Measurements from ENCODE around the gene AKT1. TPM values are rescaled to one million over a fixed set of nuclear protein-coding genes. Genes with fewer than 3 reads are reported as not detected.
"Not testable (repeated sequence)": the region's sequence is repeated elsewhere in the genome, so short reads cannot be mapped to it uniquely, and the experiment has no call there.

The AKT1 gene
- total and polyA plus RNA-seq, 2 experiments from 2014 or later, result 19.2 to 78.7 TPM

- TF ChIP-seq ZNF462 (CRISPR knock-in tag; IDR thresholded peaks at IDR 0.05) (no peak), JUNB (IDR thresholded peaks at IDR 0.05; ENCODE audit: unreplicated experiment) (no peak), STAT1 (IDR thresholded peaks at IDR 0.05; ENCODE audit: unreplicated experiment) (no peak), REST (IDR thresholded peaks at IDR 0.05; ENCODE audit: unreplicated experiment) (no peak), CTCF (conservative IDR thresholded peaks at IDR 0.05; ENCODE audit: low read depth in 2 of 2) (no peak), CREB1 (CRISPR knock-in tag; IDR thresholded peaks at IDR 0.05; ENCODE audit: low read depth) (no peak)
These were observed 46.2 kb upstream of the AKT1 start (continued) for GRCh38 chr14:104841730-104842129.

- not testable (repeated sequence) for H3K4me3 Mint-ChIP-seq; H3K27ac Mint-ChIP-seq; H3F3A ChIP-seq (replicated peaks; ENCODE audit: low read depth); H4K20me1 ChIP-seq (replicated peaks; ENCODE audit: insufficient read depth); H3K4me3 ChIP-seq; H3K79me2 ChIP-seq (replicated peaks; ENCODE audit: insufficient read depth); H3K27ac ChIP-seq (ENCODE audit: low read depth); H3K4me1 ChIP-seq (ENCODE audit: insufficient read depth); DNase-seq (ENCODE audit: low spot score); H3K4me1 Mint-ChIP-seq; H3K36me3 Mint-ChIP-seq (ENCODE audit: low read depth); H3K36me3 ChIP-seq (ENCODE audit: insufficient read depth); ATAC-seq; H3K9me2 ChIP-seq (ENCODE audit: insufficient read depth); H3K9me3 Mint-ChIP-seq; H3K27me3 Mint-ChIP-seq (ENCODE audit: insufficient read depth, low read depth, poor library complexity); H3K4me2 ChIP-seq; H2AFZ ChIP-seq
- H3K27me3 ChIP-seq (ENCODE audit: insufficient read depth), result peaks cover 12% of the 10 kb centered on the region; the same call in 1 of the 2 replicates
These were observed 40.8 kb upstream of the AKT1 start for GRCh38 chr14:104836171-104836935.

All from GM23338 (cell line).